HG03571 (cell line): ENCODE data around the gene NYNRIN.
"Not testable (repeated sequence)": the region's sequence is repeated elsewhere in the genome, so short reads cannot be mapped to it uniquely, and the experiment has no call there.

ENCODE experiments used
- ATAC-seq: cut with Tn5 transposase; IDR thresholded peaks from one replicate; pipeline ENCODE4 v1.9.1; 2021; ENCODE audit not compliant: unreplicated experiment

Gene NYNRIN

DNA sequence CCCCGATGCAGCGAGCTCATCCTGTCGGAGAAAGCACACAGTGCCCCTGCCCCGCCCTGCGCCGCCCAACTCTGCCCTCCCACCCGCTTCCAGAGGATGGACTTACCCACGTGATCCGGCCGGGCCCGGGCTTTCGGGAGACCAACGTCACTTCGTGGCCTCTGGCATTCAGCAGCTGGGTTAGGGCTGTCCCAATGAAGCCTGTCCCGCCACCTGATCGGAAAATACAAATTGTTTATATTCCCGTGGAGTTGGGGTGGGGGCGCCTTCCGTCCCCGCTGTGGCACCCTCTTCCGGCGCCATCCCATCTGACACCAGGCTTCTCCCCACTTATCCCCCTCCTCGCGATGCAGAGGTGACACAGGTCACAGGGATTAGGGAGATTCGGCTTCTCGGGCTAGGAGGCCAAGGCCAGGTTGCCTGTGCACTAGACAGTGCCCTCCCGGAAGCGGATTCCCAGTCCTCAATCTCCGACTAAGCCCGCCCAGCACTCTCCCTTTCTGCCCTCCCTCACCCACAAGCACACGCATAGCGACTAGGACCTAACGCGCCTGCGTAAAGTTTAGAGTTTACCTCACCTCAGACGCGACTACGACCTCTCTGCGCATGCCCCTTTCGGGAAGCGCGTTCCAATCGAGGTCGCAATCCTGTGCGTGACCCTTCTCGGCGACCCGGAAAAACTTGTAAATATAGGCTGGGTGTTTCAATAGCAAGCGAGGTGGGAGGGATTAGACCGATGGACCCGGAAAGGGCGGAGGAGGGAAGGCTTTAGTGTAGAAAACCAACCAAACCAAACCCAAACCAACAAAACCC lies 43.6 kb downstream of the NYNRIN start, which contains the start of gene SDR39U1:
SDR39U1 (minus strand) TSS at position 537 of the 813 bp plus-strand sequence; CDS start at position 530, 7 bp downstream.
- peak; percentile 88 for ATAC-seq

DNA sequence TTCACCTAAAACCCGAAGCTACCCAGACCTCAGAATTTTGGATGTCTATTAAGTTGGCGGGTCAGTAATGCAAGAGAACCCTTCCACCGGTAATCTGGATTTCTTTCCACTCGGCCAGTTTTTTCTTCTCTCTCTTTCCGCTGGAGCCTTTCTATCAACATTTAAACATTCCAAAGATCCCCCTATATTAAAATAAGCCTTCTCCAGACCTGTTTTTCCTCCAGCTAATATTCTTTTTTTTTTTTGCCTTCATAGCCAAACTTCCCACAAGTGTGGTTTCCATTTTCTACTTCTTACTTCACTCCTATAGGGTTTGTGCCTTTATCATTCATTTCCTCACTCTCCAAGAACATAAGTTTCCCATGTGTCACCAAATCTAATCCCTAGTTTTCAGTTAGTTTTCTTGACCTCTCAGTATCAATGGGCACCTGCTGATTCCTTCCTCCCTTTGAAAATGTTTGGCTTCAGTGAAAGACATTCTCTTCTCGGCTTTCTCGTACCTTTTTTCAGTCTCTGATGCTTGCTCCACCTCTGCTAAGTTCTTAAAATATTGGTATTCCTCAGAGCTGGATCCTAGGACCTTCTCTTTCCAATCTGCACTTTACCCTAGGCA lies 44.4 kb downstream of the NYNRIN start:
- no peak for ATAC-seq

GRCh38 chr14:24450828-24451227 lies 52.0 kb downstream of the NYNRIN start:
- not testable (repeated sequence) for ATAC-seq

GRCh38 chr14:24456980-24457379 lies 58.2 kb downstream of the NYNRIN start:
- no peak for ATAC-seq

DNA sequence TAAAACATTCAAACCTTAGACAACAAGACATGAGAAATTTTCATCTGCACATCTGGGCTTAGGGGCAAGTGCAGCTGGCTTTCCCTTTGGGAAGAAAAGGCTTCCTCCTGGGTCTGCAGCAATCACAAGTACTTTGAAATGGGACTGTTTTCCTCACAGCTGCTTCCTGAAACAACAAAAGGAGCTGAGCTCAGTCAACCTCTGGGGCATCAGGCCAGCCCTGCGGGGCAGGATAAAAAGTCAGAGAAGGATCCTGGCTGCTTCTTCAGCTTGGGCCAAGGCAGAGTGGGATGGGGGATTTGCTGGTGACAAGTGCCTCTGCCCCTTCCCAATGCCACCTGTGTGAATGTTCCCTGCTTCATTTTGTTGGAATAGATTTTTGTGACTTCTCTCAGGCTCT lies 59.9 kb downstream of the NYNRIN start:
- ATAC-seq: no peak

GRCh38 chr14:24459331-24459730 lies 60.5 kb downstream of the NYNRIN start:
- ATAC-seq: no peak

DNA sequence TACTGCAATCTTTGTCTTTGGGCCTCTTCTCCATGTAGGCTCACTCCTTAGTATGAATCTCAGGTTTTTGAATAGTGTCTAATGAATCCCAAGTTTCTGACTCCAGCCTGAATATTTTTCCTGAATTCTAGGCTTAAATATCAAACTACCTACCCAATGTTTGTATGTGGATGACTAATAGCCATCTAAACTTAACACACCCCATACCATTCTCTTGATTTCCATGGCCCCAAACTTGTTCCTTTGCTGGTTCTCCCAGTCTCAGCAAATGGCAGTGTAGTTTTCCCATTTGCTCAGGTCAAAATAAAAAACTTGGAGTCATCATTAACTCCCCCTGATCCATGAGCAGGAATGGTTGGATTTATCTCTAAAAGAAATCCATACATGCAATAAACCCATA lies 62.5 kb downstream of the NYNRIN start:
- ATAC-seq: no peak

GRCh38 chr14:24463017-24463883 lies 64.4 kb downstream of the NYNRIN start:
- no peak for ATAC-seq

GRCh38 chr14:24463884-24464785 lies 65.3 kb downstream of the NYNRIN start:
- ATAC-seq: no peak

GRCh38 chr14:24465368-24465767 lies 66.6 kb downstream of the NYNRIN start:
- ATAC-seq: no peak

DNA sequence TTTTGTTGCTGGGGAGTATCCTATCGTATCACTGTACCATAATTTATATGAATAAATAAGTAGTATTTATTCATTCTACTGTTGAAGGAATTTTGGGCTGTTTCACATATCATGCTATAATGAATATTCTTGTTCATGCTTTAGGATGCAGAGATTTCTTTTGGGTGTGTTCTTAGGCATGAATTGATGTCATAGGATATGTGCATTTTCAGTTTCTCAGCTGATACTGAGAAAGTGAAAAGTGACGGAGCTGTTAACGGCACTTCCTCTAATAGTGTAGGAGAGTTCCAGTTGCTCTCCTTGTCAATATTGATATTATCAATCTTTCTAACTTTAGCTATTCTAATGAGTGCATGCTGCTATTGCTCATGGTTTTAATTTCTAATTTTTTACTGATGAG lies 67.0 kb downstream of the NYNRIN start:
- ATAC-seq: no peak
